ENCODE results near the gene SLC8A1. TPM values are rescaled to one million over a fixed set of nuclear protein-coding genes. Genes with fewer than 3 reads are reported as not detected.
A peak's percentile ranks its signal among the peaks of the same experiment; 100 is the strongest.

The SLC8A1 gene
- polyA plus RNA-seq, 3 donors: 16.9 to 18.2 (median 18.0) TPM

DNA sequence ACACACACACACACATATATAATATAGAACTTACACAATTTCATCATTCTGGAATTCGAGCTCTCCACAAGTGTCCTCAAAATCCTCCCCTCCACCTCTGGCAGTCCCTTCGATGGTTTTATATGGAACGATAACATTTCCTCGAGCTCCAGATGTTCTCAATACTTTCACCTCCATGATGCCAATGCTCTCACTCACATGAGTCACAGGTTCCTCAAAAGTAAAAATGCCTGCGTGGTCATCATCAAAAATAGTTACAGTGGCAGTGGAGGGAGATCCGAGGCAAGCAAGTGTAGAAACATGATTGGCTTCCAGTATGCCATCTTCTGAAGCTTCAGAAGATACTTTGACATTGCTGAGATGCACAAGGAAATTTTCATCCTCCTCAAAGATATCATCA lies 23.5 kb downstream of the SLC8A1 start:
- intact Hi-C loops (cut with micrococcal nuclease): no loop called here
- no peak overlapping the region for H3K4me2 ChIP-seq (replicated peaks; ENCODE audit: extremely low read depth, low read length, poor library complexity, severe bottlenecking)
- H3K9ac ChIP-seq (ENCODE audit: insufficient read depth, low read length, poor library complexity, severe bottlenecking): no peak overlapping the region
- H3K36me3 ChIP-seq (replicated peaks in 1 of 2; ENCODE audit: control insufficient read depth in 1 of 2, insufficient read depth in 2 of 2, low read length in 2 of 2): peaks cover 14 to 47% of the 10 kb centered on the region in 2 donors
- Mint-ChIP-seq H3K9me3 (peaks cover 0 to 2% (median 0%) of the 10 kb centered on the region in 7 donors), H3K27me3 (ENCODE audit: low read depth in 3 of 3) (peaks cover 0 to 1% (median 0%) of the 10 kb centered on the region in 3 donors), H3K4me1 (peaks cover 32% of the 10 kb centered on the region), H3K36me3 (peaks cover 34 to 40% of the 10 kb centered on the region in 2 donors), H3K4me3 (no peak overlapping the region), H3K27ac (peak overlapping the region in 1 of 7 donors; percentile 23)
- WGBS (ENCODE audit: insufficient coverage): 42% methylated on average over 3 of the region's 6 CpGs
- peaks cover 99% of the 10 kb centered on the region for H4K20me1 ChIP-seq (ENCODE audit: insufficient read depth, low read length)
- H2AFZ ChIP-seq (ENCODE audit: insufficient read depth, low read depth, low read length, poor library complexity, severe bottlenecking): no peak overlapping the region
- TF ChIP-seq, protein P1, sequence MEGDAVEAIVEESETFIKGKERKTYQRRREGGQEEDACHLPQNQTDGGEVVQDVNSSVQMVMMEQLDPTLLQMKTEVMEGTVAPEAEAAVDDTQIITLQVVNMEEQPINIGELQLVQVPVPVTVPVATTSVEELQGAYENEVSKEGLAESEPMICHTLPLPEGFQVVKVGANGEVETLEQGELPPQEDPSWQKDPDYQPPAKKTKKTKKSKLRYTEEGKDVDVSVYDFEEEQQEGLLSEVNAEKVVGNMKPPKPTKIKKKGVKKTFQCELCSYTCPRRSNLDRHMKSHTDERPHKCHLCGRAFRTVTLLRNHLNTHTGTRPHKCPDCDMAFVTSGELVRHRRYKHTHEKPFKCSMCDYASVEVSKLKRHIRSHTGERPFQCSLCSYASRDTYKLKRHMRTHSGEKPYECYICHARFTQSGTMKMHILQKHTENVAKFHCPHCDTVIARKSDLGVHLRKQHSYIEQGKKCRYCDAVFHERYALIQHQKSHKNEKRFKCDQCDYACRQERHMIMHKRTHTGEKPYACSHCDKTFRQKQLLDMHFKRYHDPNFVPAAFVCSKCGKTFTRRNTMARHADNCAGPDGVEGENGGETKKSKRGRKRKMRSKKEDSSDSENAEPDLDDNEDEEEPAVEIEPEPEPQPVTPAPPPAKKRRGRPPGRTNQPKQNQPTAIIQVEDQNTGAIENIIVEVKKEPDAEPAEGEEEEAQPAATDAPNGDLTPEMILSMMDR (IDR thresholded peaks at IDR 0.05): no peak
- H3K27ac ChIP-seq (ENCODE audit: low read depth in 1 of 2, low read length in 2 of 2): peak overlapping the region in 1 of 2 donors; percentile 44
- no peak overlapping the region for H3K4me3 ChIP-seq (replicated peaks in 1 of 3; ENCODE audit: low read depth in 2 of 3, low read length in 3 of 3)
- no peaks in the 10 kb centered on the region for H3K27me3 ChIP-seq (ENCODE audit: control insufficient read depth in 2 of 2, insufficient read depth in 2 of 2, low read length in 2 of 2)
- H3K79me2 ChIP-seq (ENCODE audit: insufficient read depth, low read length): peaks cover 96% of the 10 kb centered on the region
- no peaks in the 10 kb centered on the region for H3K9me3 ChIP-seq (replicated peaks in 1 of 2; ENCODE audit: control insufficient read depth in 1 of 2, insufficient read depth in 1 of 2, low read length in 2 of 2)
- peaks cover 18 to 19% of the 10 kb centered on the region in 2 donors for H3K4me1 ChIP-seq (ENCODE audit: control insufficient read depth in 1 of 2, insufficient read depth in 2 of 2, low read length in 2 of 2)
- DNase-seq: peak in 1 of 3 donors; percentile 31

DNA sequence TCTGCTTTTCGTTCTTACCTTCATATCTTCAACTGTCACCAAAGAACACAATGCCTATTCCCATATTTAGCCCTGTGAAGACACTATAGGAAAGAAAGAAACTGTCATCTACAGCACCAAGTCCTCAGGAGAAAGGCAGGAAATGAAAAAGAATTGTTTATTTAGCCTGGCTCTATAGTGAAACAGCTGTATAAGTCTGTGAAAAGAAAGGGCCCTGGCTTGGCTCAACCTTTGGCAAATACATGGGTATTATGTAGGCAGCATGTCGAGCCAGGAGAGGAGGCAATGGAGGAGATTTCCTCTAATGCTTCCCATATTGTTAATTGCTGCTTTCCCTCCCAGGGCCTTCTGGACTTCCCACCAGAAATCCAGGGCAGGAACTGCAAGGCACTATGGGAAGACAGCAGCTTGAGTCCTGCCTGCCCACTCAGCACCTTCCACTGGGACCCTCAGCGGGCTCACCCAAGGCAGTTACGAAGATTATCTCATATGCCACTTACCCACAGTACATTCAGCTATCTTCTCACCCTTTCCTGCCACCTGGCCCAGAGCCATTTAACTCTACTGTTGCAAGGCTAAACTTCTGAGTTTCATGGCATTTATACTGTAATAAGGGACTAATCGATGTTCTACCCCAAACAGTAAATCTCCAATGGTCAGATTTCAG lies 30.1 kb downstream of the SLC8A1 start:
- peaks cover 0 to 2% (median 0%) of the 10 kb centered on the region in 7 donors for H3K9me3 Mint-ChIP-seq
- Histone ChIP-seq H3K27me3 (ENCODE audit: control insufficient read depth in 2 of 2, insufficient read depth in 2 of 2, low read length in 2 of 2) (no peaks in the 10 kb centered on the region), H3K9ac (ENCODE audit: insufficient read depth, low read length, poor library complexity, severe bottlenecking) (no peak overlapping the region), H4K20me1 (ENCODE audit: insufficient read depth, low read length) (peaks cover 99% of the 10 kb centered on the region), H3K79me2 (ENCODE audit: insufficient read depth, low read length) (peaks cover 96% of the 10 kb centered on the region), H3K4me3 (replicated peaks in 1 of 3; ENCODE audit: low read depth in 2 of 3, low read length in 3 of 3) (no peak overlapping the region), H3K4me1 (ENCODE audit: control insufficient read depth in 1 of 2, insufficient read depth in 2 of 2, low read length in 2 of 2) (no peaks in the 10 kb centered on the region), H3K36me3 (replicated peaks in 1 of 2; ENCODE audit: control insufficient read depth in 1 of 2, insufficient read depth in 2 of 2, low read length in 2 of 2) (peaks cover 0 to 18% of the 10 kb centered on the region in 2 donors), H3K4me2 (replicated peaks; ENCODE audit: extremely low read depth, low read length, poor library complexity, severe bottlenecking) (no peak overlapping the region), H2AFZ (ENCODE audit: insufficient read depth, low read depth, low read length, poor library complexity, severe bottlenecking) (no peak overlapping the region), H3K9me3 (replicated peaks in 1 of 2; ENCODE audit: control insufficient read depth in 1 of 2, insufficient read depth in 1 of 2, low read length in 2 of 2) (no peaks in the 10 kb centered on the region), H3K27ac (ENCODE audit: low read depth in 1 of 2, low read length in 2 of 2) (no peak overlapping the region)
- 100% methylated on average over 2 of the region's 5 CpGs for WGBS (ENCODE audit: insufficient coverage)
- peaks cover 17% of the 10 kb centered on the region for H3K4me1 Mint-ChIP-seq
- TF ChIP-seq, protein P1 (IDR thresholded peaks at IDR 0.05): no peak
- peak overlapping the region in 1 of 7 donors; percentile 35 for H3K27ac Mint-ChIP-seq
- DNase-seq: no peak
- H3K4me3 Mint-ChIP-seq: no peak overlapping the region
- no peaks in the 10 kb centered on the region for H3K27me3 Mint-ChIP-seq (ENCODE audit: low read depth in 3 of 3)
- peaks cover 7 to 15% of the 10 kb centered on the region in 2 donors for H3K36me3 Mint-ChIP-seq
- intact Hi-C loops (cut with micrococcal nuclease): no loop called here

Data from CD14-positive monocyte (primary cell).